K562 (cell line): ENCODE data around the gene EXOC4. TPM values are rescaled to one million over a fixed set of nuclear protein-coding genes. Genes with fewer than 3 reads are reported as not detected.

ENCODE experiments used
- CEBPG ChIP-seq, 3 experiments: fragments of 200-800 bp in 1 of 3; sonication (Bioruptor generic) in 1 of 3; sonication (generic) in 1 of 3; formaldehyde crosslinking in 1 of 3; IDR thresholded peaks in 2 of 3; conservative IDR thresholded peaks in 1 of 3; 2 replicates each; pipeline versions ENCODE4 v1.6.1 to v1.8.0; 2016 to 2022; ENCODE audit warnings: missing compliant biosample characterization in 2 of 3, missing genetic modification characterization in 2 of 3, mild to moderate bottlenecking in 1 of 3, missing genetic modification reagents in 1 of 3
- HCFC1 ChIP-seq: IDR thresholded peaks from 2 replicates; pipeline ENCODE4 v1.6.1; 2012; ENCODE audit warnings: low read depth, low read length, improper control_type of control experiment
- POU5F1 ChIP-seq: fragments of 150-350 bp; IDR thresholded peaks from 2 replicates; pipeline ENCODE4 v1.6.1; 2014; ENCODE audit warnings: borderline replicate concordance, low read length, low read depth, mild to moderate bottlenecking; ENCODE audit not compliant: partially characterized antibody
- ZSCAN32 ChIP-seq: fragments of 450-650 bp; formaldehyde crosslinking; IDR thresholded peaks from 2 replicates; pipeline ENCODE4 v1.4.0; 2020; ENCODE audit warnings: mild to moderate bottlenecking, moderate library complexity
- polyA plus RNA-seq, 8 experiments: library from polyadenylated mRNA; depleted of rRNA in 4 of 8; stranded (reverse) in 5 of 8; unstranded in 3 of 8; fragments of >200 nt; fragmentation: Nextera tagmentation in 2 of 8; fragmentation: Illumina TruSeq in 1 of 8; extraction: Ambion mirVana in 2 of 8; extraction: Trizol in 1 of 8; gene quantifications; 2 replicates each; pipeline versions ENCODE4 v1.2.1 to v1.2.3, GENCODE V29; 2011 to 2014; ENCODE audit warnings: inconsistent platforms in 1 of 8, missing spikeins in 1 of 8
- total RNA-seq, 7 experiments: library from RNA; depleted of rRNA in 6 of 7; stranded (reverse); fragments of >200 nt in 6 of 7; fragmentation: Illumina TruSeq in 2 of 7; extraction: Trizol in 2 of 7; gene quantifications; 2 replicates each; pipeline versions ENCODE4 v1.2.1 to v1.2.3, GENCODE V29; 2011 to 2021; ENCODE audit warnings: low replicate concordance in 1 of 7
- TF ChIP-seq, protein P1 (sequence below): fragments of 450-650 bp; IDR thresholded peaks from 2 replicates; pipeline ENCODE4 v1.6.1; 2016; ENCODE audit warnings: low read depth
- TF ChIP-seq, protein P2 (sequence below): fragments of 250-450 bp; sonication (Bioruptor Pico); IDR thresholded peaks from 2 replicates; pipeline ENCODE4 v1.8.0; 2021; ENCODE audit warnings: borderline replicate concordance, mild to moderate bottlenecking, moderate library complexity; ENCODE audit not compliant: poor library complexity, severe bottlenecking
- TF ChIP-seq, protein P3 (sequence below), 2 experiments: fragments of 450-650 bp in 1 of 2; sonication (generic) in 1 of 2; formaldehyde crosslinking in 1 of 2; IDR thresholded peaks in 1 of 2; conservative IDR thresholded peaks in 1 of 2; 2 replicates each; pipeline versions ENCODE4 v1.6.1 to v1.8.1; 2016 to 2023; ENCODE audit warnings: mild to moderate bottlenecking in 2 of 2, moderate library complexity in 2 of 2, inconsistent platforms in 1 of 2, missing genetic modification reagents in 1 of 2

Gene EXOC4
- total and polyA plus RNA-seq, 9 of the 15 experiments (the other 6 are each of a cell fraction or from before 2014, with no cell fraction given) = 18.5 to 73.1 (median 46.6) TPM

DNA sequence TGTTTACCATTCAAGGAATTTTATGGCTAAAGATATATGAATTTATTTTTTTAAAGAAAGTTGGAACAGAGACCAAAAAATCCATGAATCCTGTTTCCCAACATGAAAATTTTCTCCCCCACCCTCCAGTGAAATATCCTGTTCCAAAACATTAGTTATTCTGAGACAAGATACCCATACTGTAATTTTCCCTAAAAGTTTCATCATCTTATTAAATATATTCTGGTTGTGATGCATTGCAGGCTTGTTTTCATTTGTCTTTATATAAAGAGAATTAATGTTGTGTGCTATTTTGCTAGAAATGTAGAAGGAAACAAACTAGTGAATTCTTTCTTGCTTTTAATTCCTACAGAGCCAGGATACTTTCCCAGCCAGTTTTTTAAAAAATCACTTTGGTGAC lies 106.6 kb downstream of the EXOC4 start (continued):
- TF ChIP-seq, protein P1, sequence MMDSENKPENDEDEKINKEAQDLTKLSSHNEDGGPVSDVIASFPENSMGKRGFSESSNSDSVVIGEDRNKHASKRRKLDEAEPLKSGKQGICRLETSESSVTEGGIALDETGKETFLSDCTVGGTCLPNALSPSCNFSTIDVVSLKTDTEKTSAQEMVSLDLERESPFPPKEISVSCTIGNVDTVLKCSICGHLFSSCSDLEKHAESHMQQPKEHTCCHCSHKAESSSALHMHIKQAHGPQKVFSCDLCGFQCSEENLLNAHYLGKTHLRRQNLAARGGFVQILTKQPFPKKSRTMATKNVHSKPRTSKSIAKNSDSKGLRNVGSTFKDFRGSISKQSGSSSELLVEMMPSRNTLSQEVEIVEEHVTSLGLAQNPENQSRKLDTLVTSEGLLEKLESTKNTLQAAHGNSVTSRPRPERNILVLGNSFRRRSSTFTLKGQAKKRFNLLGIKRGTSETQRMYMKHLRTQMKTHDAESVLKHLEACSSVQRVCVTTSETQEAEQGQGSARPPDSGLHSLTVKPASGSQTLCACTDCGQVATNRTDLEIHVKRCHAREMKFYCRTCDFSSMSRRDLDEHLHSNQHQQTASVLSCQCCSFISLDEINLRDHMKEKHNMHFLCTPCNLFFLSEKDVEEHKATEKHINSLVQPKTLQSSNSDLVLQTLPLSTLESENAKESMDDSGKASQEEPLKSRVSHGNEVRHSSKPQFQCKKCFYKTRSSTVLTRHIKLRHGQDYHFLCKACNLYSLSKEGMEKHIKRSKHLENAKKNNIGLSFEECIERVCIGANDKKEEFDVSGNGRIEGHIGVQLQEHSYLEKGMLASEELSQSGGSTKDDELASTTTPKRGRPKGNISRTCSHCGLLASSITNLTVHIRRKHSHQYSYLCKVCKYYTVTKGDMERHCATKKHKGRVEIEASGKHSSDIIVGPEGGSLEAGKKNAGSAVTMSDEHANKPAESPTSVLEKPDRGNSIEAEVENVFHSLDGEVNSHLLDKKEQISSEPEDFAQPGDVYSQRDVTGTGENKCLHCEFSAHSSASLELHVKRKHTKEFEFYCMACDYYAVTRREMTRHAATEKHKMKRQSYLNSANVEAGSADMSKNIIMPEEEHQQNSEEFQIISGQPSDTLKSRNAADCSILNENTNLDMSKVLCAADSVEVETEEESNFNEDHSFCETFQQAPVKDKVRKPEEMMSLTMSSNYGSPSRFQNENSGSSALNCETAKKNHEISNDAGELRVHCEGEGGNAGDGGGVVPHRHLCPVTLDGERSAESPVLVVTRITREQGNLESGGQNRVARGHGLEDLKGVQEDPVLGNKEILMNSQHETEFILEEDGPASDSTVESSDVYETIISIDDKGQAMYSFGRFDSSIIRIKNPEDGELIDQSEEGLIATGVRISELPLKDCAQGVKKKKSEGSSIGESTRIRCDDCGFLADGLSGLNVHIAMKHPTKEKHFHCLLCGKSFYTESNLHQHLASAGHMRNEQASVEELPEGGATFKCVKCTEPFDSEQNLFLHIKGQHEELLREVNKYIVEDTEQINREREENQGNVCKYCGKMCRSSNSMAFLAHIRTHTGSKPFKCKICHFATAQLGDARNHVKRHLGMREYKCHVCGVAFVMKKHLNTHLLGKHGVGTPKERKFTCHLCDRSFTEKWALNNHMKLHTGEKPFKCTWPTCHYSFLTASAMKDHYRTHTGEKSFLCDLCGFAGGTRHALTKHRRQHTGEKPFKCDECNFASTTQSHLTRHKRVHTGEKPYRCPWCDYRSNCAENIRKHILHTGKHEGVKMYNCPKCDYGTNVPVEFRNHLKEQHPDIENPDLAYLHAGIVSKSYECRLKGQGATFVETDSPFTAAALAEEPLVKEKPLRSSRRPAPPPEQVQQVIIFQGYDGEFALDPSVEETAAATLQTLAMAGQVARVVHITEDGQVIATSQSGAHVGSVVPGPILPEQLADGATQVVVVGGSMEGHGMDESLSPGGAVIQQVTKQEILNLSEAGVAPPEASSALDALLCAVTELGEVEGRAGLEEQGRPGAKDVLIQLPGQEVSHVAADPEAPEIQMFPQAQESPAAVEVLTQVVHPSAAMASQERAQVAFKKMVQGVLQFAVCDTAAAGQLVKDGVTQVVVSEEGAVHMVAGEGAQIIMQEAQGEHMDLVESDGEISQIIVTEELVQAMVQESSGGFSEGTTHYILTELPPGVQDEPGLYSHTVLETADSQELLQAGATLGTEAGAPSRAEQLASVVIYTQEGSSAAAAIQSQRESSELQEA = no peak
- TF ChIP-seq POU5F1 (no peak), ZSCAN32 (CRISPR knock-in tag) (no peak), CEBPG (CRISPR knock-in tag; IDR thresholded peaks at IDR 0.05) (no peak), CEBPG (tag; conservative IDR thresholded peaks at IDR 0.05 in 1 of 2, IDR thresholded peaks at IDR 0.05 in 1 of 2) (peak; percentile 29 to 59; a peak in 2 of 4 replicates), HCFC1 (no peak)
- TF ChIP-seq, protein P2, sequence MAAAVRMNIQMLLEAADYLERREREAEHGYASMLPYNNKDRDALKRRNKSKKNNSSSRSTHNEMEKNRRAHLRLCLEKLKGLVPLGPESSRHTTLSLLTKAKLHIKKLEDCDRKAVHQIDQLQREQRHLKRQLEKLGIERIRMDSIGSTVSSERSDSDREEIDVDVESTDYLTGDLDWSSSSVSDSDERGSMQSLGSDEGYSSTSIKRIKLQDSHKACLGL (CRISPR knock-in tag) = no peak
- TF ChIP-seq, protein P3, sequence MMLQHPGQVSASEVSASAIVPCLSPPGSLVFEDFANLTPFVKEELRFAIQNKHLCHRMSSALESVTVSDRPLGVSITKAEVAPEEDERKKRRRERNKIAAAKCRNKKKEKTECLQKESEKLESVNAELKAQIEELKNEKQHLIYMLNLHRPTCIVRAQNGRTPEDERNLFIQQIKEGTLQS (IDR thresholded peaks at IDR 0.05) = peak; percentile 19; the same call in 1 of the 2 replicates
- TF ChIP-seq, protein P3 (CRISPR knock-in tag; conservative IDR thresholded peaks at IDR 0.05) = no peak
- TF ChIP-seq, all 486 proteins: peak for 2
